ENCODE measurements around the gene CHDH. TPM values are rescaled to one million over a fixed set of nuclear protein-coding genes. Genes with fewer than 3 reads are reported as not detected.

The CHDH gene
- polyA plus RNA-seq, 2 of the 4 experiments (the other 2 are of a cell fraction) = 1.1 to 2.8 TPM

GRCh38 chr3:53800041-53800906, 45.9 kb downstream of the CHDH start:
- ATAC-seq (no peak), FAIRE-seq (no peak), DNase-seq (ENCODE audit: low read depth in 1 of 2, low spot score in 1 of 2) (no peak)
- TF ChIP-seq, protein P1, sequence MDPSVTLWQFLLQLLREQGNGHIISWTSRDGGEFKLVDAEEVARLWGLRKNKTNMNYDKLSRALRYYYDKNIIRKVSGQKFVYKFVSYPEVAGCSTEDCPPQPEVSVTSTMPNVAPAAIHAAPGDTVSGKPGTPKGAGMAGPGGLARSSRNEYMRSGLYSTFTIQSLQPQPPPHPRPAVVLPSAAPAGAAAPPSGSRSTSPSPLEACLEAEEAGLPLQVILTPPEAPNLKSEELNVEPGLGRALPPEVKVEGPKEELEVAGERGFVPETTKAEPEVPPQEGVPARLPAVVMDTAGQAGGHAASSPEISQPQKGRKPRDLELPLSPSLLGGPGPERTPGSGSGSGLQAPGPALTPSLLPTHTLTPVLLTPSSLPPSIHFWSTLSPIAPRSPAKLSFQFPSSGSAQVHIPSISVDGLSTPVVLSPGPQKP (IDR thresholded peaks at IDR 0.05; ENCODE audit: low read depth, low read length) = no peak
- TF ChIP-seq RCOR1 (IDR thresholded peaks at IDR 0.05; ENCODE audit: low read depth, low read length) (no peak), POLR2AphosphoS2 (conservative IDR thresholded peaks at IDR 0.05; ENCODE audit: low read length) (no peak), MYC (IDR thresholded peaks at IDR 0.05; ENCODE audit: borderline replicate concordance, low read length) (no peak), ZC3H11A (IDR thresholded peaks at IDR 0.05) (no peak), RAD21 (conservative IDR thresholded peaks at IDR 0.05 in 1 of 2, IDR thresholded peaks at IDR 0.05 in 1 of 2) (no peak), RNF2 (IDR thresholded peaks at IDR 0.05; ENCODE audit: borderline replicate concordance, low read depth) (no peak), CBX2 (IDR thresholded peaks at IDR 0.05; ENCODE audit: borderline replicate concordance, low read depth) (no peak)
- Histone ChIP-seq H3K4me1 (peaks cover 10% of the 10 kb centered on the region), H3K4me2 (no peak overlapping the region), H3K4me3 (no peak overlapping the region), H3K9me3 (no peaks in the 10 kb centered on the region), H3K27ac (no peak overlapping the region)
- ChIA-PET CTCF (interaction anchor here (0.7 kb wide), 1 partner anchor 15 kb away, joined by 3 read pairs; no protein-coding TSS in a partner anchor), POLR2A (no interaction called here)
- 77% methylated on average over 12 of the region's 16 CpGs for whole genome bisulfite sequencing (ENCODE audit: missing lambda C conversion rate)

DNA sequence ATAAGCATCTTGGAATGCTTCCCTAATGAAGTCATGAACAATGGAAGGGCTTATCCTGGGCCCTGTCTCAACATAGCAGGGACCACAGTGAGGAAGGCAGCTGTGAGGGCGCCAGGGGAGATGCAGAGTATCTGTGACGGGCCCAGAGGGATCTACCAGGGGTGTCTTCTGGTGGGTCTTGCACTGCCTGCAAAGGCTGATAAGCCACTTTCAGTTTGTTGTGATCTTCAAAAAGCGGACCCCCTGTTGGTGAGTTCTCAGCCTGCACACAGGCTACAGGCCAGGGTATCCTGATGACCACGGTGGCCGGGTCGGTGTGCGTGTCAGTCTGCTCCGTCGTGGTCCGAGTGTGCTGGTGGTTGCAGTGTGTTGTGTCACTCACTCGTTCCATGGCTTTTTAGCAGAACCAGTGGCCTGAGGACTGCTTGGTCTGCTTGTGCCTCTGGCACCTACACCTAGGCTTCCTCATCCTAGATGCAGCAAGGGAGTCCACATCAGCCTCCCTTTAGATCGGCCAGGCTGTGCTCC, 46.8 kb downstream of the CHDH start:
- 73% methylated on average over 4 of the region's 12 CpGs for WGBS (ENCODE audit: missing lambda C conversion rate)
- DNase-seq (ENCODE audit: low read depth in 1 of 2, low spot score in 1 of 2) (no peak), ATAC-seq (no peak), FAIRE-seq (no peak)
- Histone ChIP-seq H3K27ac (no peak overlapping the region), H3K4me1 (peaks cover 1% of the 10 kb centered on the region; the same call in 1 of the 3 replicates), H3K9me3 (no peaks in the 10 kb centered on the region), H3K4me3 (no peak overlapping the region), H3K4me2 (no peak overlapping the region)
- CTCF ChIA-PET = no interaction called here
- no peak for TF ChIP-seq PHF8 (IDR thresholded peaks at IDR 0.05; ENCODE audit: borderline replicate concordance, low read depth)
- TF ChIP-seq NFE2L2 (conservative IDR thresholded peaks at IDR 0.05; ENCODE audit: low read length) = no peak
- no peak for TF ChIP-seq HOXA7 (CRISPR knock-in tag; IDR thresholded peaks at IDR 0.05)
- no peak for TF ChIP-seq HDAC2 (IDR thresholded peaks at IDR 0.05)
- TF ChIP-seq CEBPB (IDR thresholded peaks at IDR 0.05) = no peak
- no peak for TF ChIP-seq RARB (CRISPR knock-in tag; IDR thresholded peaks at IDR 0.05)
- TF ChIP-seq CBX2 (IDR thresholded peaks at IDR 0.05; ENCODE audit: borderline replicate concordance, low read depth) = no peak
- TF ChIP-seq, protein P2, sequence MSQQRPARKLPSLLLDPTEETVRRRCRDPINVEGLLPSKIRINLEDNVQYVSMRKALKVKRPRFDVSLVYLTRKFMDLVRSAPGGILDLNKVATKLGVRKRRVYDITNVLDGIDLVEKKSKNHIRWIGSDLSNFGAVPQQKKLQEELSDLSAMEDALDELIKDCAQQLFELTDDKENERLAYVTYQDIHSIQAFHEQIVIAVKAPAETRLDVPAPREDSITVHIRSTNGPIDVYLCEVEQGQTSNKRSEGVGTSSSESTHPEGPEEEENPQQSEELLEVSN (IDR thresholded peaks at IDR 0.05; ENCODE audit: borderline replicate concordance, low read depth) = no peak
- TF ChIP-seq EHF (CRISPR knock-in tag; IDR thresholded peaks at IDR 0.05) = no peak
- no peak for TF ChIP-seq REST (IDR thresholded peaks at IDR 0.05)
- no peak for TF ChIP-seq JUNB (IDR thresholded peaks at IDR 0.05)
- no peak for TF ChIP-seq RAD21 (conservative IDR thresholded peaks at IDR 0.05 in 1 of 2, IDR thresholded peaks at IDR 0.05 in 1 of 2)
- no peak for TF ChIP-seq MYC (IDR thresholded peaks at IDR 0.05; ENCODE audit: borderline replicate concordance, low read length)
- no peak for TF ChIP-seq HOXB5 (CRISPR knock-in tag; IDR thresholded peaks at IDR 0.05)
- no peak for TF ChIP-seq ZFP36 (IDR thresholded peaks at IDR 0.05; ENCODE audit: borderline replicate concordance, partially characterized antibody)
- TF ChIP-seq KDM5A (IDR thresholded peaks at IDR 0.05) = no peak
- POLR2A ChIA-PET = no interaction called here

Measured in A549 (cell line).